PC-3 (cell line): ENCODE data around the gene ENPP5. TPM values are rescaled to one million over a fixed set of nuclear protein-coding genes. Genes with fewer than 3 reads are reported as not detected.

Experiments used
- ATAC-seq: fragments of 200-7000 bp; cut with Tn5 transposase; 2 replicates; pipeline ENCODE4 v1.9.1; 2020; ENCODE audit warnings: mild to moderate bottlenecking, moderate library complexity
- BruUV-seq: library from RNA; stranded (reverse); fragments of 400-500 nt; replicated peaks from 2 replicates; lab custom pipeline; 2021; lab: Mats Ljungman, UMichigan
- CTCF ChIA-PET: fragments of 300-600 bp; sonication (Branson Sonifier 250); formaldehyde crosslinking; loops from one replicate; lab custom pipeline; 2022; ENCODE audit warnings: antibody characterized with exemption; lab: Charles Lee
- POLR2A ChIA-PET: fragments of 300-600 bp; sonication (Branson Sonifier 250); formaldehyde crosslinking; loops from one replicate; lab custom pipeline; 2022; ENCODE audit warnings: antibody characterized with exemption; ENCODE audit not compliant: unreplicated experiment; lab: Charles Lee
- DNase-seq: peaks from one replicate; pipeline ENCODE4 v3.0.0-alpha.2; 2015
- H2AFZ ChIP-seq: fragments of 300-600 bp; sonication (generic); 2 replicates; pipeline ENCODE4 v1.6.0; 2016; ENCODE audit warnings: antibody characterized with exemption, low read length
- H3F3A ChIP-seq: fragments of 300-600 bp; sonication (generic); one replicate; pipeline ENCODE4 v1.6.0; 2017; ENCODE audit warnings: antibody characterized with exemption, low read length, control low read depth, mild to moderate bottlenecking; ENCODE audit not compliant: unreplicated experiment
- H3K27ac ChIP-seq: fragments of 300-600 bp; sonication (generic); 2 replicates; pipeline ENCODE4 v1.5.1; 2016; ENCODE audit warnings: mild to moderate bottlenecking, low read length
- H3K27me3 ChIP-seq: fragments of 300-600 bp; sonication (generic); 2 replicates; pipeline ENCODE4 v1.6.1; 2016; ENCODE audit warnings: low read length, mixed read lengths
- H3K36me3 ChIP-seq: fragments of 300-600 bp; sonication (generic); 2 replicates; pipeline ENCODE4 v1.6.1; 2016; ENCODE audit warnings: low read depth, mixed run types, low read length, mixed read lengths
- H3K4me1 ChIP-seq: fragments of 300-600 bp; sonication (generic); 2 replicates; pipeline ENCODE4 v1.5.1; 2016; ENCODE audit warnings: low read length; ENCODE audit not compliant: insufficient read depth
- H3K4me2 ChIP-seq: fragments of 300-600 bp; sonication (generic); 2 replicates; pipeline ENCODE4 v1.6.0; 2016; ENCODE audit warnings: low read length
- H3K4me3 ChIP-seq: fragments of 300-600 bp; sonication (generic); 2 replicates; pipeline ENCODE4 v1.5.1; 2016; ENCODE audit warnings: mild to moderate bottlenecking, low read length, mixed read lengths
- H3K79me2 ChIP-seq: fragments of 300-600 bp; sonication (generic); 2 replicates; pipeline ENCODE4 v1.6.1; 2017; ENCODE audit warnings: low read length, mixed read lengths
- H3K9ac ChIP-seq: fragments of 300-600 bp; sonication (generic); 2 replicates; pipeline ENCODE4 v1.6.0; 2016; ENCODE audit warnings: mild to moderate bottlenecking, low read length
- H3K9me2 ChIP-seq: fragments of 300-600 bp; sonication (generic); replicated peaks from 2 replicates; pipeline ENCODE4 v1.6.1; 2016; ENCODE audit warnings: mixed run types, low read length, mixed read lengths
- H3K9me3 ChIP-seq: fragments of 300-600 bp; sonication (generic); 2 replicates; pipeline ENCODE4 v1.6.1; 2016; ENCODE audit warnings: low read length, mixed read lengths
- H4K20me1 ChIP-seq: fragments of 300-600 bp; sonication (generic); 2 replicates; pipeline ENCODE4 v1.6.1; 2016; ENCODE audit warnings: low read length, mixed read lengths
- EZH2phosphoT487 ChIP-seq: fragments of 300-600 bp; sonication (generic); IDR thresholded peaks from 2 replicates; pipeline ENCODE4 v1.6.1; 2018; ENCODE audit warnings: mild to moderate bottlenecking, antibody characterized with exemption, low read length, borderline replicate concordance
- intact Hi-C: fragments of 100-400 bp; cut with micrococcal nuclease; formaldehyde crosslinking; loops from 2 replicates; pipeline ENCODE4 v1.9.0; 2023
- total RNA-seq: library from RNA; depleted of rRNA; stranded (reverse); fragments of >200 nt; gene quantifications from 2 replicates; pipeline ENCODE4 v1.2.3, GENCODE V29; 2014; rRNA removed

The ENPP5 gene
- total RNA-seq, 1 experiment from 2014 or later, result 0.04 TPM

DNA sequence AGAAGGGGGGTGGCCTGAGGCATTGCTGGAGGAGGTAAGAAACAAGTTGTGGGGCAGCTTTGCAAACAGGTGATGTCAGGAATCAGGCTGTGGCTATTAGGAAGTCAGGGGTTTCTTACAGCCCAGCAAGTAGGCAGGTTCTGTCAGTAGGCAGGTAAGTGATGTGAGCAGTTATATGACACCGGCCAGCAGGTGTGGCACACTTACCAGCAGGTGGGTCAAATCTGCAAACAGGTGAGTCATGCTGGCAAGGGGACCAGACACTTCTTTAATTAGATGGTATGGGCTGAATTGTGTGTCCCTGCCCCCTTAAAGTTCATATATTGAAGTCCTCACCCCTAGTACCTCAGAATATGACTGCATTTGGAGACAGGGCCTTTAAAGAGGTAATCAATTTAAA, 57.4 kb downstream of the ENPP5 start:
- ChIA-PET POLR2A (no interaction called here), CTCF (no interaction called here)
- Histone ChIP-seq H3K79me2 (no peaks in the 10 kb centered on the region), H3F3A (no peaks in the 10 kb centered on the region), H3K27ac (no peak overlapping the region), H3K4me3 (no peak overlapping the region), H3K4me1 (peaks cover 5% of the 10 kb centered on the region; the same call in 1 of the 2 replicates), H4K20me1 (no peaks in the 10 kb centered on the region), H3K4me2 (no peak overlapping the region), H3K9ac (no peak overlapping the region), H3K9me3 (peaks cover 8% of the 10 kb centered on the region; the same call in 1 of the 2 replicates), H2AFZ (no peak overlapping the region), H3K9me2 (no peaks in the 10 kb centered on the region), H3K27me3 (no peaks in the 10 kb centered on the region), H3K36me3 (no peaks in the 10 kb centered on the region)
- intact Hi-C loops, result no loop called here
- DNase-seq (peak; percentile 59), ATAC-seq (peak; percentile 53; the same call in 1 of the 2 replicates)
- BruUV-seq, result no TSS peak
- no peak for TF ChIP-seq EZH2phosphoT487

Other genes starting within 250 kb of the ENPP5 start
- gene CLIC5, start 155.1 kb downstream of the ENPP5 start, total RNA-seq, result not detected in 2 replicates
- gene ENPP4, start 41.0 kb downstream of the ENPP5 start, total RNA-seq, result 2.8 and 5.1 TPM in 2 replicates